ENCODE data around the gene FOXL1. TPM values are rescaled to one million over a fixed set of nuclear protein-coding genes. Genes with fewer than 3 reads are reported as not detected.

FOXL1 gene
- total RNA-seq = 4.4 and 5.4 TPM in 2 replicates

DNA sequence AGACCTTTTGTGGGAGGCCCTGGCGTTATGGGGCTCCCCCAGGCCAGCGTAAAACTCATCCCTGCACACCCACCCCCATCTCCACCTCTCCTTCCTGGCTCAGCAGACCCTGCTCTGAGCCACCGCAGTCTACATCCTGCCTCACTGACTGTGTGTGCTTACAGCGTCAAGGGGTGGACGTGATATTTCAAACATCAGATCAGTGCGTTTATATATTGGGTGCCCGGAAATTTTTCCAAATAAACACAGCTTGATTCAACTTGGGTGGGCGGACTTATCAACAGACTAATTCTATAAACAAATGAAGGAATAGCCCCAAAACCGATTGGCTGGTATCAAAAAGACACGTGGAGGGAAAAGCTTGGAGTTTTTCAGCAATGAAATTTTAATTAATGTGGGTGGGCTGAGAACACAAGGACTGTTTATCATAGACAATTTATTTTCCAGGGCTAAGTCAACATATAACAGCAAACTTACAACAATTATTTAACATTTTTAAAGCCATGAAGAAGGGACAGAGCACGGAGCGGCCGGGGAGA is at the start of gene FOXL1:
Gene FOXL1, plus strand, starts transcription at position 489 of the 539 bp plus-strand sequence. CDS start 175 bp downstream, outside the sequence.

DNA sequence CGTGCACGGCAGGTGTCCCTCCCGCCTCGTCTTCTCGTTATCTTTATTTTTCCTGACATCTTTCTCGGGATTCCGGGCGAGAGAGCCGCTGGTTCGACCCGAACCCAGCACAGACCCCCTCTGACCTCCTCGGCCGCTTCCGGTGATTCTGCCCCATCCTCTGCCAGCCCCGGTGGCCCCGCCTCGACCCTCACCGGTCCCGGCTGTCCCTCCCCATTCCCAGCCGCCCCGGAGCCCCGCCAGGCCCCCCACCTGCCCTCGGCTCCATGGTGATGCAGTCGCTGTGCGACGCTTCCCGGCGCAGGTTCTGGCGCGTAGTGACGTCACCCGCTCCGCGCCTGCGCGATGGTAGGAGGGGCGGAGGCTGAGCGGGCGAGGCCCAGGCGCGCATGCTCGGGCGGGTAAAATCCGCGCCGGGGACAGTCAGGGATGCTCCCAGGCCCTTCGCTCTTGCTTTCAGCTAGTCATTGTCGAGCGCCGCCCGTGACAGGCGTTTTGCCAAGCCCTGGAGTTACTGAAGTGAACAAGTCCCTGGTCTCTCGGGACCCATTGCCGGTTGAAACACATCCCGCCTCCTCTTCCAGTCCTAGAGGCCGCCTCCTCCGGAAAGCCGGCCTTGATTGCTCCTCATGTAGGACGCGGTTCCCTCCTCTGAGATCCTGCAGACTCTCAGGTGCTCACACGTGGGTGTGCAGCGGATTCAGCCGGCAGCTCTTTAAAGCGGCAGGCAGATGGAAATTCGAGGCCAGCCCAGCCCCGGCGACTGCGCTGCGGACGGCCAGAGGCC is 23.2 kb upstream of the FOXL1 start, which contains the start of gene MTHFSD:
Gene MTHFSD, minus strand, starts transcription at position 319 of the 787 bp plus-strand sequence. Its CDS starts 51 bp downstream, at position 268.

DNA sequence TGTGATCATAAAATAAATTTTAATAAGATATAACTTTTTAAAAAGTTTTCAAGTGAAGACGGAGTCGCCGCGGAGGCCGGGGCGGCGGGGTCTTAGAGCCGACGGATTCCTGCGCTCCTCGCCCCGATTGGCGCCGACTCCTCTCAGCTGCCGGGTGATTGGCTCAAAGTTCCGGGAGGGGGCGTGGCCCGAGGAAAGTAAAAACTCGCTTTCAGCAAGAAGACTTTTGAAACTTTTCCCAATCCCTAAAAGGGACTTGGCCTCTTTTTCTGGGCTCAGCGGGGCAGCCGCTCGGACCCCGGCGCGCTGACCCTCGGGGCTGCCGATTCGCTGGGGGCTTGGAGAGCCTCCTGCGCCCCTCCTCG is 11.8 kb upstream of the FOXL1 start, which contains the start of gene FOXC2:
Gene FOXC2, plus strand, starts transcription at position 229 of the 365 bp plus-strand sequence. CDS start 507 bp downstream, outside the sequence.

Other genes starting within 250 kb of the FOXL1 start
- 12.8 and 13.3 TPM in 2 replicates for gene FOXF1, start 68.0 kb upstream of the FOXL1 start, total RNA-seq
- gene MTHFSD, start 23.3 kb upstream of the FOXL1 start, total RNA-seq = 8.1 and 14.9 TPM in 2 replicates
- 3.1 and 4.8 TPM in 2 replicates for gene FOXC2, start 11.7 kb upstream of the FOXL1 start, total RNA-seq

Data from mammary microvascular endothelial cell (primary cell).